Astrocyte (in vitro differentiated cells and primary cell): Measurements from ENCODE around the gene KCNK2. TPM values are rescaled to one million over a fixed set of nuclear protein-coding genes. Genes with fewer than 3 reads are reported as not detected.

Source experiments
- DNase-seq: peaks from one replicate; pipeline ENCODE4 v3.0.0-alpha.2; 2010; ENCODE audit warnings: low read depth
- FAIRE-seq: peaks from 2 replicates; lab custom pipeline; 2011; peaks lifted over from hg19 to GRCh38; lab: Jason Lieb, UNC
- H2AFZ ChIP-seq: 2 replicates; pipeline ENCODE4 v1.6.0; 2012; ENCODE audit warnings: low read depth, low read length, inconsistent platforms
- H3K27ac ChIP-seq: 2 replicates; pipeline ENCODE4 v1.5.1; 2011; ENCODE audit warnings: low read depth, low read length, inconsistent platforms
- H3K27me3 ChIP-seq: 2 replicates; pipeline ENCODE4 v1.6.0; 2011; ENCODE audit warnings: low read length, inconsistent platforms; ENCODE audit not compliant: insufficient read depth
- H3K36me3 ChIP-seq: 2 replicates; pipeline ENCODE4 v1.5.1; 2011; ENCODE audit warnings: low read length, inconsistent platforms; ENCODE audit not compliant: insufficient read depth
- H3K4me1 ChIP-seq: 2 replicates; pipeline ENCODE4 v1.5.1; 2011; ENCODE audit warnings: low read length, inconsistent platforms; ENCODE audit not compliant: insufficient read depth
- H3K4me2 ChIP-seq: 2 replicates; pipeline ENCODE4 v1.6.0; 2012; ENCODE audit warnings: low read length, inconsistent platforms
- H3K4me3 ChIP-seq: 2 replicates; pipeline ENCODE4 v1.5.1; 2011; ENCODE audit warnings: low read depth, mild to moderate bottlenecking, low read length, inconsistent platforms; ENCODE audit not compliant: insufficient read depth
- H3K79me2 ChIP-seq: 2 replicates; pipeline ENCODE4 v1.6.0; 2012; ENCODE audit warnings: mild to moderate bottlenecking, low read length, inconsistent platforms; ENCODE audit not compliant: insufficient read depth
- H3K9ac ChIP-seq: 2 replicates; pipeline ENCODE4 v1.6.0; 2012; ENCODE audit warnings: mild to moderate bottlenecking, low read length, inconsistent platforms
- H3K9me3 ChIP-seq: 2 replicates; pipeline ENCODE4 v1.5.1; 2012; ENCODE audit warnings: low read depth, mild to moderate bottlenecking, low read length, inconsistent platforms; ENCODE audit not compliant: insufficient read depth
- H4K20me1 ChIP-seq: 2 replicates; pipeline ENCODE4 v1.6.0; 2012; ENCODE audit warnings: low read length, inconsistent platforms; ENCODE audit not compliant: insufficient read depth
- H3K27ac Mint-ChIP-seq: one replicate; pipeline ENCODE4 v1.8.0; 2021; ENCODE audit warnings: mild to moderate bottlenecking, mixed read lengths; ENCODE audit not compliant: unreplicated experiment
- H3K27me3 Mint-ChIP-seq: one replicate; pipeline ENCODE4 v1.8.0; 2021; ENCODE audit warnings: low read depth, mixed read lengths; ENCODE audit not compliant: unreplicated experiment
- H3K36me3 Mint-ChIP-seq: one replicate; pipeline ENCODE4 v1.8.0; 2021; ENCODE audit warnings: low read depth, mixed read lengths; ENCODE audit not compliant: unreplicated experiment
- H3K4me1 Mint-ChIP-seq: one replicate; pipeline ENCODE4 v1.8.0; 2021; ENCODE audit warnings: low read depth, mixed read lengths; ENCODE audit not compliant: unreplicated experiment
- H3K4me3 Mint-ChIP-seq: one replicate; pipeline ENCODE4 v1.8.0; 2021; ENCODE audit warnings: mild to moderate bottlenecking, moderate library complexity, mixed read lengths; ENCODE audit not compliant: unreplicated experiment
- H3K9me3 Mint-ChIP-seq: one replicate; pipeline ENCODE4 v1.8.0; 2021; ENCODE audit warnings: mild to moderate bottlenecking, mixed read lengths; ENCODE audit not compliant: unreplicated experiment
- EZH2 ChIP-seq: IDR thresholded peaks from 2 replicates; pipeline ENCODE4 v1.6.1; 2012; ENCODE audit warnings: mild to moderate bottlenecking, low read length, inconsistent platforms; ENCODE audit not compliant: insufficient read depth
- total RNA-seq: library from RNA; stranded (reverse); gene quantifications from 2 replicates; pipeline ENCODE4 v1.2.1, GENCODE V29; 2021
- TF ChIP-seq, protein P1 (sequence below): IDR thresholded peaks from 2 replicates; pipeline ENCODE4 v1.5.1; 2011; ENCODE audit warnings: low read depth, mild to moderate bottlenecking, inconsistent platforms, low read length, moderate library complexity; ENCODE audit not compliant: insufficient read depth

Gene KCNK2
- total RNA-seq, 1 donor from 2014 or later: 0.16 TPM

DNA sequence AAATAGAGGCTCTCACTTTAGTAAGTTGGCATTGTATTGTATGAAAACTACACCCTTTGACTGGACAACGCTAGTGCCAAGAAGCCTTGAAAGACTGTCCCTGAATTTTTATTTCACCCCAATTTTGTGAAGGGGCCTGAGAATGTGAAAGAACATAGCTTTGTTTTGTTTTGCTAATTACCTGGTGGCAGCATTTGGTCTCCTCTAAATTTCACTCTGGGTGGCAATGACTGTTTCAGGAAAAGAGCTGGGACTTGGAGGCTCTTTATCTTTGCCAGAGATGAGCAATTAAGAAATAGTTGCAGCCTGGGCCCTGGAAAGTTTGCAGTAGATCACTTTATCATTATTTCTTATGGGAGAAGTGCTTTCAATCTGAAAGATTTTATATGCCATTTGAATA, 117.6 kb downstream of the KCNK2 start:
- no peaks in the 10 kb centered on the region for H3K27me3 ChIP-seq
- Mint-ChIP-seq H3K9me3 (no peaks in the 10 kb centered on the region), H3K36me3 (no peaks in the 10 kb centered on the region), H3K27ac (no peak overlapping the region), H3K27me3 (no peaks in the 10 kb centered on the region), H3K4me1 (no peaks in the 10 kb centered on the region), H3K4me3 (no peak overlapping the region)
- FAIRE-seq (no peak), DNase-seq (no peak)
- no peaks in the 10 kb centered on the region for H4K20me1 ChIP-seq
- H3K36me3 ChIP-seq: no peaks in the 10 kb centered on the region
- no peaks in the 10 kb centered on the region for H3K79me2 ChIP-seq
- no peak overlapping the region for H3K4me2 ChIP-seq
- H2AFZ ChIP-seq: no peak overlapping the region
- TF ChIP-seq, protein P1, sequence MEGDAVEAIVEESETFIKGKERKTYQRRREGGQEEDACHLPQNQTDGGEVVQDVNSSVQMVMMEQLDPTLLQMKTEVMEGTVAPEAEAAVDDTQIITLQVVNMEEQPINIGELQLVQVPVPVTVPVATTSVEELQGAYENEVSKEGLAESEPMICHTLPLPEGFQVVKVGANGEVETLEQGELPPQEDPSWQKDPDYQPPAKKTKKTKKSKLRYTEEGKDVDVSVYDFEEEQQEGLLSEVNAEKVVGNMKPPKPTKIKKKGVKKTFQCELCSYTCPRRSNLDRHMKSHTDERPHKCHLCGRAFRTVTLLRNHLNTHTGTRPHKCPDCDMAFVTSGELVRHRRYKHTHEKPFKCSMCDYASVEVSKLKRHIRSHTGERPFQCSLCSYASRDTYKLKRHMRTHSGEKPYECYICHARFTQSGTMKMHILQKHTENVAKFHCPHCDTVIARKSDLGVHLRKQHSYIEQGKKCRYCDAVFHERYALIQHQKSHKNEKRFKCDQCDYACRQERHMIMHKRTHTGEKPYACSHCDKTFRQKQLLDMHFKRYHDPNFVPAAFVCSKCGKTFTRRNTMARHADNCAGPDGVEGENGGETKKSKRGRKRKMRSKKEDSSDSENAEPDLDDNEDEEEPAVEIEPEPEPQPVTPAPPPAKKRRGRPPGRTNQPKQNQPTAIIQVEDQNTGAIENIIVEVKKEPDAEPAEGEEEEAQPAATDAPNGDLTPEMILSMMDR: no peak
- TF ChIP-seq EZH2: no peak
- H3K4me1 ChIP-seq: no peaks in the 10 kb centered on the region
- H3K4me3 ChIP-seq: no peak overlapping the region
- H3K9me3 ChIP-seq: no peaks in the 10 kb centered on the region
- H3K27ac ChIP-seq: no peak overlapping the region
- no peak overlapping the region for H3K9ac ChIP-seq

DNA sequence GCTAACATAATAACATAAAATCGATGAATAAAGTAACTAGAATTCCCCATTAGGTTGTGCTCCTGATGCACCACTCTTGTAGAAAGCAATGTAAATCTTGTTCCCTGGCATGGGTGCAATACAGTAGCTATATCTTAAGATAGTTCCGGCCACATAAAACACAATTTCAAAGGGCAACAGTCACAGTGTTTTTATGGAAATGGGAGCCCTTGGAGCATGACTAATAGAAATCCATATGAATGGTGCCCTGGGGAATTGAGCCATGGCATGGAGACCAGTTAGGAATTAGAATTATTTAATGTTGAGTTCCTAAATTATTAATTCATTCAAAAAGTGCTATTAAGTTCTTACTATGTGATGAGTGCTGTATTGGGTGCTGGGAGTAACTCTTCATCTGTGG, 118.7 kb downstream of the KCNK2 start:
- Histone ChIP-seq H3K9ac (no peak overlapping the region), H3K36me3 (no peaks in the 10 kb centered on the region), H3K27ac (no peak overlapping the region), H3K9me3 (no peaks in the 10 kb centered on the region), H3K4me1 (no peaks in the 10 kb centered on the region), H2AFZ (no peak overlapping the region), H3K79me2 (no peaks in the 10 kb centered on the region), H4K20me1 (no peaks in the 10 kb centered on the region), H3K4me3 (no peak overlapping the region), H3K4me2 (no peak overlapping the region), H3K27me3 (no peaks in the 10 kb centered on the region)
- TF ChIP-seq, protein P1: no peak
- no peak for TF ChIP-seq EZH2
- Mint-ChIP-seq H3K9me3 (no peaks in the 10 kb centered on the region), H3K36me3 (no peaks in the 10 kb centered on the region), H3K27ac (no peak overlapping the region), H3K4me3 (no peak overlapping the region), H3K4me1 (no peaks in the 10 kb centered on the region), H3K27me3 (no peaks in the 10 kb centered on the region)
- DNase-seq: no peak
- FAIRE-seq: no peak

DNA sequence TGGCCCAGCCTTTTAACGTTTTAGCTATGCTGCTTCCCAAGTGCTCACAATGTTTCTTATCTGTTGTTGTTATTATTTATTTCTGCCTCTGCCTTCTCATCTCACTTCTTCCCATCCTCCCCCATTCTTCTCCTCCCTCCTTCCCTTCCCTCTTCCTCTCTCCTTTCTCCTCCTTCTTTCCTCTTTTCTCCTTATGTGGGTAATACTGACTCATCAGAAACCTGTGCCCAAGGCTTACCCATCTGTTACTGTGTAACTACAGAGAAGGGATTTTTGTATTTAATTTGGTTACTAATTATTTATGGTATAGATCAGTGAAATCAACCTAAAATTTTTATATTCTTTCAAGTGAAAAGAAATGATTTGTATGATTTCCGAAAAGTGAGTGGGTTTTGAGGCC, 120.3 kb downstream of the KCNK2 start:
- no peak overlapping the region for H2AFZ ChIP-seq
- no peaks in the 10 kb centered on the region for H3K4me1 Mint-ChIP-seq
- H3K4me1 ChIP-seq: no peaks in the 10 kb centered on the region
- TF ChIP-seq, protein P1: no peak
- TF ChIP-seq EZH2: no peak
- no peak overlapping the region for H3K27ac Mint-ChIP-seq
- H3K4me2 ChIP-seq: no peak overlapping the region
- no peak overlapping the region for H3K4me3 Mint-ChIP-seq
- no peak overlapping the region for H3K27ac ChIP-seq
- no peaks in the 10 kb centered on the region for H3K27me3 ChIP-seq
- H3K27me3 Mint-ChIP-seq: no peaks in the 10 kb centered on the region
- H4K20me1 ChIP-seq: no peaks in the 10 kb centered on the region
- H3K36me3 ChIP-seq: no peaks in the 10 kb centered on the region
- H3K4me3 ChIP-seq: no peak overlapping the region
- no peak for DNase-seq
- no peaks in the 10 kb centered on the region for H3K79me2 ChIP-seq
- no peaks in the 10 kb centered on the region for H3K9me3 ChIP-seq
- no peaks in the 10 kb centered on the region for H3K9me3 Mint-ChIP-seq
- no peak overlapping the region for H3K9ac ChIP-seq
- no peak for FAIRE-seq
- H3K36me3 Mint-ChIP-seq: no peaks in the 10 kb centered on the region
